SHP77 (cell line): ENCODE measurements around the gene HSF2BP.
"Not testable (repeated sequence)": the region's sequence is repeated elsewhere in the genome, so short reads cannot be mapped to it uniquely, and the experiment has no call there.

Source experiments
- DNase-seq, 2 experiments: peaks; one replicate each; lab custom pipeline; 2025; lab: John Stamatoyannopoulos, UW

Gene HSF2BP

GRCh38 chr21:43659136-43660000, at the start of gene HSF2BP, which contains the start of gene RRP1B:
HSF2BP (minus strand) TSS chr21:43659488; CDS start chr21:43658096, 1,392 bp downstream.
RRP1B (plus strand) TSS chr21:43659560; CDS start chr21:43659665, 105 bp downstream.
- peak; percentile 61 to 73 for DNase-seq

GRCh38 chr21:43708745-43709381, 49.6 kb upstream of the HSF2BP start:
- DNase-seq = no peak

- DNase-seq = no peak
Measured at GRCh38 chr21:43707462-43707861, 48.2 kb upstream of the HSF2BP start.

- no peak for DNase-seq
Measured at GRCh38 chr21:43703035-43703880, 44.0 kb upstream of the HSF2BP start.

- DNase-seq = no peak
Measured at GRCh38 chr21:43702785-43703034, 43.4 kb upstream of the HSF2BP start.

GRCh38 chr21:43701936-43702784, 42.9 kb upstream of the HSF2BP start:
- DNase-seq = no peak

GRCh38 chr21:43699933-43700599, 40.8 kb upstream of the HSF2BP start:
- DNase-seq = no peak

- DNase-seq = not testable (repeated sequence)
Measured at GRCh38 chr21:43699492-43699777, 40.1 kb upstream of the HSF2BP start.

- no peak for DNase-seq
Measured at GRCh38 chr21:43697758-43698643, 38.7 kb upstream of the HSF2BP start.

GRCh38 chr21:43696214-43696613, 36.9 kb upstream of the HSF2BP start:
- no peak for DNase-seq

GRCh38 chr21:43694437-43695079, 35.3 kb upstream of the HSF2BP start:
- DNase-seq = no peak

GRCh38 chr21:43693981-43694380, 34.7 kb upstream of the HSF2BP start:
- no peak for DNase-seq

GRCh38 chr21:43692949-43693348, 33.7 kb upstream of the HSF2BP start:
- no peak for DNase-seq

- no peak for DNase-seq
Measured at GRCh38 chr21:43691801-43692200, 32.5 kb upstream of the HSF2BP start.

- DNase-seq = no peak
Measured at GRCh38 chr21:43691086-43691795, 32.0 kb upstream of the HSF2BP start.

- no peak for DNase-seq
Measured at GRCh38 chr21:43690346-43690745, 31.1 kb upstream of the HSF2BP start.

GRCh38 chr21:43689556-43690337, 30.5 kb upstream of the HSF2BP start:
- DNase-seq = no peak

GRCh38 chr21:43688906-43689305, 29.6 kb upstream of the HSF2BP start:
- DNase-seq = no peak
